GM10266 (cell line): ENCODE results near the gene NAA40.

Experiments
- DNase-seq: peaks from one replicate; pipeline ENCODE4 v3.0.0; 2012; ENCODE audit errors: extremely low spot score
- TF ChIP-seq, protein P1 (sequence below): IDR thresholded peaks from 2 replicates; pipeline ENCODE4 v1.5.1; 2012; ENCODE audit warnings: mild to moderate bottlenecking, low read depth; ENCODE audit not compliant: control insufficient read depth, insufficient read depth; ENCODE audit errors: missing control alignments

NAA40 gene

GRCh38 chr11:64005691-64006090 is 66.9 kb downstream of the NAA40 start:
- TF ChIP-seq, protein P1, sequence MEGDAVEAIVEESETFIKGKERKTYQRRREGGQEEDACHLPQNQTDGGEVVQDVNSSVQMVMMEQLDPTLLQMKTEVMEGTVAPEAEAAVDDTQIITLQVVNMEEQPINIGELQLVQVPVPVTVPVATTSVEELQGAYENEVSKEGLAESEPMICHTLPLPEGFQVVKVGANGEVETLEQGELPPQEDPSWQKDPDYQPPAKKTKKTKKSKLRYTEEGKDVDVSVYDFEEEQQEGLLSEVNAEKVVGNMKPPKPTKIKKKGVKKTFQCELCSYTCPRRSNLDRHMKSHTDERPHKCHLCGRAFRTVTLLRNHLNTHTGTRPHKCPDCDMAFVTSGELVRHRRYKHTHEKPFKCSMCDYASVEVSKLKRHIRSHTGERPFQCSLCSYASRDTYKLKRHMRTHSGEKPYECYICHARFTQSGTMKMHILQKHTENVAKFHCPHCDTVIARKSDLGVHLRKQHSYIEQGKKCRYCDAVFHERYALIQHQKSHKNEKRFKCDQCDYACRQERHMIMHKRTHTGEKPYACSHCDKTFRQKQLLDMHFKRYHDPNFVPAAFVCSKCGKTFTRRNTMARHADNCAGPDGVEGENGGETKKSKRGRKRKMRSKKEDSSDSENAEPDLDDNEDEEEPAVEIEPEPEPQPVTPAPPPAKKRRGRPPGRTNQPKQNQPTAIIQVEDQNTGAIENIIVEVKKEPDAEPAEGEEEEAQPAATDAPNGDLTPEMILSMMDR: no peak
- no peak for DNase-seq

- TF ChIP-seq, protein P1: no peak
- no peak for DNase-seq
These were observed 67.6 kb downstream of the NAA40 start for GRCh38 chr11:64006398-64006797.
